ENCODE data around the gene CBLB. TPM values are rescaled to one million over a fixed set of nuclear protein-coding genes. Genes with fewer than 3 reads are reported as not detected.

The CBLB gene
- total RNA-seq, 1 donor from 2014 or later, result 45.9 TPM

DNA sequence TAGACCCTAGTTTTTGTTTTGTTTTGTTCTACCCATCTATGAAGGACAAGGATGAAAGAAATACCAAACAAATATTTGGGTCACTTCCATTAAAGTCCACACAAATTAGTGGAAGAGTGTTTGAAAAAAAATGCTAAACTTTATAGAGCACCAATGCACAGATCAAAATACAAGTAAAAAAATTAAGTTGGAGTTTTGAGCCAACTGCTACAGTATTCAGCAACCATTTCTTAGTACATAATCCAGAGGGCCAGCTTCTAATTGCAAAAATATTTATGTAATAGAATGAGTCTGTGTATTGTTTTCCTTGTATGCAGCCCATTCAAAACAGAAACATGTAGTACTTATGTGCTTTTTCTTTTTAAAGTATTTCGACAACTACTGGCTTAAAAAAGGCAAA, 121.1 kb downstream of the CBLB start:
- Mint-ChIP-seq H3K4me3 (ENCODE audit: unreplicated experiment) (no peak overlapping the region), H3K27ac (ENCODE audit: unreplicated experiment) (no peak overlapping the region), H3K36me3 (ENCODE audit: low read depth, unreplicated experiment) (peaks cover 8% of the 10 kb centered on the region), H3K9me3 (ENCODE audit: unreplicated experiment) (no peaks in the 10 kb centered on the region), H3K27me3 (ENCODE audit: low read depth, unreplicated experiment) (no peaks in the 10 kb centered on the region), H3K4me1 (ENCODE audit: low read depth, unreplicated experiment) (peaks cover 19% of the 10 kb centered on the region)
- H3K27ac ChIP-seq (ENCODE audit: low read depth, low read length), result no peak overlapping the region
- H3K27me3 ChIP-seq (ENCODE audit: insufficient read depth, low read length), result no peaks in the 10 kb centered on the region
- FAIRE-seq, result no peak
- H3K9ac ChIP-seq (ENCODE audit: low read length), result no peak overlapping the region
- no peak overlapping the region for H2AFZ ChIP-seq (ENCODE audit: low read depth, low read length)
- H3K36me3 ChIP-seq (ENCODE audit: insufficient read depth, low read length), result peaks cover 5% of the 10 kb centered on the region
- no peaks in the 10 kb centered on the region for H3K9me3 ChIP-seq (ENCODE audit: insufficient read depth, low read depth, low read length)
- H3K4me1 ChIP-seq (ENCODE audit: insufficient read depth, low read length), result peaks cover 12% of the 10 kb centered on the region
- H3K4me3 ChIP-seq (ENCODE audit: insufficient read depth, low read depth, low read length), result no peak overlapping the region
- peaks cover 3% of the 10 kb centered on the region for H4K20me1 ChIP-seq (ENCODE audit: insufficient read depth, low read length)
- H3K79me2 ChIP-seq (ENCODE audit: insufficient read depth, low read length), result peaks cover 3% of the 10 kb centered on the region
- no peak for DNase-seq (ENCODE audit: low read depth)
- no peak for TF ChIP-seq EZH2 (IDR thresholded peaks at IDR 0.05; ENCODE audit: insufficient read depth, low read length)
- TF ChIP-seq, protein P1, sequence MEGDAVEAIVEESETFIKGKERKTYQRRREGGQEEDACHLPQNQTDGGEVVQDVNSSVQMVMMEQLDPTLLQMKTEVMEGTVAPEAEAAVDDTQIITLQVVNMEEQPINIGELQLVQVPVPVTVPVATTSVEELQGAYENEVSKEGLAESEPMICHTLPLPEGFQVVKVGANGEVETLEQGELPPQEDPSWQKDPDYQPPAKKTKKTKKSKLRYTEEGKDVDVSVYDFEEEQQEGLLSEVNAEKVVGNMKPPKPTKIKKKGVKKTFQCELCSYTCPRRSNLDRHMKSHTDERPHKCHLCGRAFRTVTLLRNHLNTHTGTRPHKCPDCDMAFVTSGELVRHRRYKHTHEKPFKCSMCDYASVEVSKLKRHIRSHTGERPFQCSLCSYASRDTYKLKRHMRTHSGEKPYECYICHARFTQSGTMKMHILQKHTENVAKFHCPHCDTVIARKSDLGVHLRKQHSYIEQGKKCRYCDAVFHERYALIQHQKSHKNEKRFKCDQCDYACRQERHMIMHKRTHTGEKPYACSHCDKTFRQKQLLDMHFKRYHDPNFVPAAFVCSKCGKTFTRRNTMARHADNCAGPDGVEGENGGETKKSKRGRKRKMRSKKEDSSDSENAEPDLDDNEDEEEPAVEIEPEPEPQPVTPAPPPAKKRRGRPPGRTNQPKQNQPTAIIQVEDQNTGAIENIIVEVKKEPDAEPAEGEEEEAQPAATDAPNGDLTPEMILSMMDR (IDR thresholded peaks at IDR 0.05; ENCODE audit: insufficient read depth, low read depth, low read length), result no peak
- no peak overlapping the region for H3K4me2 ChIP-seq (ENCODE audit: low read length)

DNA sequence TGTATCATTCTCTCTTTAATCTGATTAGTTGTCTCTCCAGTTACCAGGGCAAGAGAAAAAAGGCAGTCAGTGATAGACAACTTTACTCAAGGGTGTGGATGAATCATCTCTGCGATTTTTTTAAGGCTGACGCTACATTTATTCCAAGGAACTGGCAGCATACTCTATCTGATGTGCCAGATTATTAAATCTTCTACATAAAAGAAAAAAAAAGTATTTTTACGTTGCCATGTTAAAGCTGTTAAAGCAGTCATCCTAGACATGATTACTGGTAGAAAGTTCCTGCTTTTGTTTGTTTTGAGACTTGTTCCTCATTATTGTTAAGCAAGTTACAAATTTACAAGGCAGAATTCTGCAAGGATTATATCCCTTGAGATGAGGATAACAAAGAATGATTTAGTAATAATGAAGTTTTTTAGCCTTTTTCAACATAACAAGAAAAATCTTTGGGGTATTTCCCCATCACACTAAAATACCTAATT, 121.7 kb downstream of the CBLB start:
- H3K4me1 ChIP-seq (ENCODE audit: insufficient read depth, low read length), result peaks cover 10% of the 10 kb centered on the region
- no peaks in the 10 kb centered on the region for H3K9me3 ChIP-seq (ENCODE audit: insufficient read depth, low read depth, low read length)
- no peaks in the 10 kb centered on the region for H3K27me3 ChIP-seq (ENCODE audit: insufficient read depth, low read length)
- H4K20me1 ChIP-seq (ENCODE audit: insufficient read depth, low read length), result no peaks in the 10 kb centered on the region
- peak overlapping the region; percentile 2 for H3K4me2 ChIP-seq (ENCODE audit: low read length)
- Mint-ChIP-seq H3K27me3 (ENCODE audit: low read depth, unreplicated experiment) (no peaks in the 10 kb centered on the region), H3K4me3 (ENCODE audit: unreplicated experiment) (no peak overlapping the region), H3K27ac (ENCODE audit: unreplicated experiment) (peak overlapping the region; percentile 53), H3K9me3 (ENCODE audit: unreplicated experiment) (no peaks in the 10 kb centered on the region), H3K4me1 (ENCODE audit: low read depth, unreplicated experiment) (peaks cover 15% of the 10 kb centered on the region), H3K36me3 (ENCODE audit: low read depth, unreplicated experiment) (peaks cover 8% of the 10 kb centered on the region)
- H3K9ac ChIP-seq (ENCODE audit: low read length), result peak overlapping the region; percentile 15
- peaks cover 3% of the 10 kb centered on the region for H3K79me2 ChIP-seq (ENCODE audit: insufficient read depth, low read length)
- H3K4me3 ChIP-seq (ENCODE audit: insufficient read depth, low read depth, low read length), result no peak overlapping the region
- FAIRE-seq, result peak; percentile 13
- TF ChIP-seq, protein P1 (IDR thresholded peaks at IDR 0.05; ENCODE audit: insufficient read depth, low read depth, low read length), result no peak
- no peak for TF ChIP-seq EZH2 (IDR thresholded peaks at IDR 0.05; ENCODE audit: insufficient read depth, low read length)
- no peak overlapping the region for H3K27ac ChIP-seq (ENCODE audit: low read depth, low read length)
- H2AFZ ChIP-seq (ENCODE audit: low read depth, low read length), result no peak overlapping the region
- H3K36me3 ChIP-seq (ENCODE audit: insufficient read depth, low read length), result peaks cover 5% of the 10 kb centered on the region
- DNase-seq (ENCODE audit: low read depth), result peak; percentile 81

DNA sequence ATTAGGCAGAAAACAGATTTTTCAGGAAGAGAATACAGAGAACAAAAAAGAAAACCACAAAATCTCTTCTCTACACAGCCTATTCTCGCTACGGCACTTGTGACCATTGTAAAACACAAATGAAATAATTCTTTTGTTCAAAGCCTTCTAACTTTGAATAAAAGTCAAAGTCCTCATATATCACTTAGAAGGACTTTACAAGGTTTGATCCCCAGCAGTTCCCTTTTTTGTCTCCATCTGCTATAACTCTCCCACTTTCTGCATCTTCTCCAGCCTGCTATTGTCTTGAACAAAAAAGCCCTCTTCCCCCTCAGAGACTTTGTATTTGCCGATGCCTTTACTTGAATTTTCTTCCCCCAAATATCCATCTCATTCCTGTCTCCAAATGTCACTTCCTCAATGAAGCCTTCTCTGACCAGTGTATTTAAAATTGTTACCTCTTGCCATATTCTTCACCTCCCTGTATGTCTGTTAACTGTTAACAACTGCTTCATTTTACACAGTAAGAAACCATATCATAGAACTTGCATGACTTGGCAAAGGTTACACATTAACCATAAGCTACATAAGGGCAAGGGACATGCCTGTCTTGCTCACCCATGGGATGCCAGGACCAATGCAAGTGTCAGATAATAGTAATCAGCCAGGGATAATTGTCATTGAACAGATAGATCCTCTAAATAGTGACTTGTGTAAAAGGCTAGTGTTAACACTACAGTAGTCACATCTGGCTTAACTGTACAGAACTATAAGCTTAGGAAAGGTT, 122.4 kb downstream of the CBLB start:
- peak overlapping the region; percentile 53 for H3K27ac Mint-ChIP-seq (ENCODE audit: unreplicated experiment)
- H3K4me3 Mint-ChIP-seq (ENCODE audit: unreplicated experiment), result no peak overlapping the region
- no peaks in the 10 kb centered on the region for H3K27me3 Mint-ChIP-seq (ENCODE audit: low read depth, unreplicated experiment)
- no peaks in the 10 kb centered on the region for H4K20me1 ChIP-seq (ENCODE audit: insufficient read depth, low read length)
- DNase-seq (ENCODE audit: low read depth) (peak; percentile 9), FAIRE-seq (no peak)
- no peak for TF ChIP-seq EZH2 (IDR thresholded peaks at IDR 0.05; ENCODE audit: insufficient read depth, low read length)
- TF ChIP-seq, protein P1 (IDR thresholded peaks at IDR 0.05; ENCODE audit: insufficient read depth, low read depth, low read length), result no peak
- no peaks in the 10 kb centered on the region for H3K9me3 Mint-ChIP-seq (ENCODE audit: unreplicated experiment)
- no peaks in the 10 kb centered on the region for H3K9me3 ChIP-seq (ENCODE audit: insufficient read depth, low read depth, low read length)
- H2AFZ ChIP-seq (ENCODE audit: low read depth, low read length), result no peak overlapping the region
- H3K79me2 ChIP-seq (ENCODE audit: insufficient read depth, low read length), result peaks cover 3% of the 10 kb centered on the region
- peaks cover 15% of the 10 kb centered on the region for H3K4me1 Mint-ChIP-seq (ENCODE audit: low read depth, unreplicated experiment)
- peak overlapping the region; percentile 15 for H3K9ac ChIP-seq (ENCODE audit: low read length)
- peak overlapping the region; percentile 2 for H3K4me2 ChIP-seq (ENCODE audit: low read length)
- no peak overlapping the region for H3K4me3 ChIP-seq (ENCODE audit: insufficient read depth, low read depth, low read length)
- H3K4me1 ChIP-seq (ENCODE audit: insufficient read depth, low read length), result peaks cover 10% of the 10 kb centered on the region
- H3K36me3 ChIP-seq (ENCODE audit: insufficient read depth, low read length), result peaks cover 5% of the 10 kb centered on the region
- H3K27me3 ChIP-seq (ENCODE audit: insufficient read depth, low read length), result no peaks in the 10 kb centered on the region
- H3K36me3 Mint-ChIP-seq (ENCODE audit: low read depth, unreplicated experiment), result peaks cover 12% of the 10 kb centered on the region
- no peak overlapping the region for H3K27ac ChIP-seq (ENCODE audit: low read depth, low read length)

All from astrocyte (in vitro differentiated cells and primary cell).